Thyroid gland (tissue), 4 donors: Measurements from ENCODE around the gene AP2A2.

Experiments used
- CTCF ChIP-seq, 6 experiments: fragments of 200-600 bp in 3 of 6; fragments of 450-650 bp in 3 of 6; sonication (generic) in 3 of 6; IDR thresholded peaks; one replicate each; pipeline ENCODE4 v1.5.1; 2016 to 2019; ENCODE audit warnings: antibody characterized with exemption in 6 of 6, mild to moderate bottlenecking in 2 of 6, inconsistent platforms in 1 of 6, moderate library complexity in 1 of 6
- POLR2A ChIP-seq, 2 donors: fragments of 450-650 bp; IDR thresholded peaks; one replicate each; pipeline ENCODE4 v1.6.1; 2017; ENCODE audit warnings: antibody characterized with exemption in 2 of 2, mild to moderate bottlenecking in 2 of 2, moderate library complexity in 1 of 2

- no peak for TF ChIP-seq CTCF (IDR thresholded peaks at IDR 0.05)
- TF ChIP-seq POLR2A (IDR thresholded peaks at IDR 0.05) = no peak
These were observed 33.9 kb downstream of the AP2A2 start for GRCh38 chr11:959608-960007.
